PC-3 (cell line): ENCODE data around the gene SP1. TPM values are rescaled to one million over a fixed set of nuclear protein-coding genes. Genes with fewer than 3 reads are reported as not detected.
"Not testable (repeated sequence)": the region's sequence is repeated elsewhere in the genome, so short reads cannot be mapped to it uniquely, and the experiment has no call there.

ENCODE experiments used
- ATAC-seq: fragments of 200-7000 bp; cut with Tn5 transposase; 2 replicates; pipeline ENCODE4 v1.9.1; 2020; ENCODE audit warnings: mild to moderate bottlenecking, moderate library complexity
- BruUV-seq: library from RNA; stranded (reverse); fragments of 400-500 nt; replicated peaks from 2 replicates; lab custom pipeline; 2021; lab: Mats Ljungman, UMichigan
- CTCF ChIA-PET: fragments of 300-600 bp; sonication (Branson Sonifier 250); formaldehyde crosslinking; loops from one replicate; lab custom pipeline; 2022; ENCODE audit warnings: antibody characterized with exemption; lab: Charles Lee
- POLR2A ChIA-PET: fragments of 300-600 bp; sonication (Branson Sonifier 250); formaldehyde crosslinking; loops from one replicate; lab custom pipeline; 2022; ENCODE audit warnings: antibody characterized with exemption; ENCODE audit not compliant: unreplicated experiment; lab: Charles Lee
- DNase-seq: peaks from one replicate; pipeline ENCODE4 v3.0.0-alpha.2; 2015
- H2AFZ ChIP-seq: fragments of 300-600 bp; sonication (generic); 2 replicates; pipeline ENCODE4 v1.6.0; 2016; ENCODE audit warnings: antibody characterized with exemption, low read length
- H3F3A ChIP-seq: fragments of 300-600 bp; sonication (generic); one replicate; pipeline ENCODE4 v1.6.0; 2017; ENCODE audit warnings: antibody characterized with exemption, low read length, control low read depth, mild to moderate bottlenecking; ENCODE audit not compliant: unreplicated experiment
- H3K27ac ChIP-seq: fragments of 300-600 bp; sonication (generic); 2 replicates; pipeline ENCODE4 v1.5.1; 2016; ENCODE audit warnings: mild to moderate bottlenecking, low read length
- H3K27me3 ChIP-seq: fragments of 300-600 bp; sonication (generic); 2 replicates; pipeline ENCODE4 v1.6.1; 2016; ENCODE audit warnings: low read length, mixed read lengths
- H3K36me3 ChIP-seq: fragments of 300-600 bp; sonication (generic); 2 replicates; pipeline ENCODE4 v1.6.1; 2016; ENCODE audit warnings: low read depth, mixed run types, low read length, mixed read lengths
- H3K4me1 ChIP-seq: fragments of 300-600 bp; sonication (generic); 2 replicates; pipeline ENCODE4 v1.5.1; 2016; ENCODE audit warnings: low read length; ENCODE audit not compliant: insufficient read depth
- H3K4me2 ChIP-seq: fragments of 300-600 bp; sonication (generic); 2 replicates; pipeline ENCODE4 v1.6.0; 2016; ENCODE audit warnings: low read length
- H3K4me3 ChIP-seq: fragments of 300-600 bp; sonication (generic); 2 replicates; pipeline ENCODE4 v1.5.1; 2016; ENCODE audit warnings: mild to moderate bottlenecking, low read length, mixed read lengths
- H3K79me2 ChIP-seq: fragments of 300-600 bp; sonication (generic); 2 replicates; pipeline ENCODE4 v1.6.1; 2017; ENCODE audit warnings: low read length, mixed read lengths
- H3K9ac ChIP-seq: fragments of 300-600 bp; sonication (generic); 2 replicates; pipeline ENCODE4 v1.6.0; 2016; ENCODE audit warnings: mild to moderate bottlenecking, low read length
- H3K9me2 ChIP-seq: fragments of 300-600 bp; sonication (generic); replicated peaks from 2 replicates; pipeline ENCODE4 v1.6.1; 2016; ENCODE audit warnings: mixed run types, low read length, mixed read lengths
- H3K9me3 ChIP-seq: fragments of 300-600 bp; sonication (generic); 2 replicates; pipeline ENCODE4 v1.6.1; 2016; ENCODE audit warnings: low read length, mixed read lengths
- H4K20me1 ChIP-seq: fragments of 300-600 bp; sonication (generic); 2 replicates; pipeline ENCODE4 v1.6.1; 2016; ENCODE audit warnings: low read length, mixed read lengths
- EZH2 ChIP-seq: fragments of 300-600 bp; sonication (generic); IDR thresholded peaks from one replicate; pipeline ENCODE4 v1.6.1; 2017; ENCODE audit warnings: antibody characterized with exemption, mild to moderate bottlenecking, low read length; ENCODE audit not compliant: unreplicated experiment
- EZH2phosphoT487 ChIP-seq: fragments of 300-600 bp; sonication (generic); IDR thresholded peaks from 2 replicates; pipeline ENCODE4 v1.6.1; 2018; ENCODE audit warnings: mild to moderate bottlenecking, antibody characterized with exemption, low read length, borderline replicate concordance
- intact Hi-C: fragments of 100-400 bp; cut with micrococcal nuclease; formaldehyde crosslinking; loops from 2 replicates; pipeline ENCODE4 v1.9.0; 2023
- total RNA-seq: library from RNA; depleted of rRNA; stranded (reverse); fragments of >200 nt; gene quantifications from 2 replicates; pipeline ENCODE4 v1.2.3, GENCODE V29; 2014
- TF ChIP-seq, protein P1 (sequence below): fragments of 300-600 bp; sonication (generic); conservative IDR thresholded peaks from 2 replicates; pipeline ENCODE4 v1.5.1; 2017; ENCODE audit warnings: antibody characterized with exemption, low read depth, mild to moderate bottlenecking, low read length

Gene SP1
- total RNA-seq, 1 experiment from 2014 or later, result 49.7 TPM

DNA sequence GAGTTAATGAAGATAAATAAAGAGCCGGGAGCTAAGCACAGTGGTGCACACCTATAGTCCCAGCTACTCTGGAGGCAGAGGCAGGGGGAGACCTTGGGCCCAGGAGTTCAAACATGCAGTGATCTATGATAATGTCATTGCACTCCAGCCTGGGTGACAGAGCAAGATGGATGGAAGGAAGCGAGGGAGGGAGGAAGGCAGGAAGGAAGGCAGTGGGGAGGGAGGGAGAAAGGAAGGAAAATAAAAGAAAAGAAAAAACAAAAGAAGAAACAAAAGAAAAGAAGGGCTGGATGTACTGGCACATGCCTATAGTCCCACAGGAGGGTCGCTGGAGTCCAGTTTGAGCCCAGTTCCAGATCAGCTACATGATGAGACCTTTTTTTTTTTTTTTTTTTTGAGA is 24.9 kb upstream of the SP1 start:
- no peak overlapping the region for H3K4me3 ChIP-seq
- no peak overlapping the region for H2AFZ ChIP-seq
- H3K36me3 ChIP-seq, result no peaks in the 10 kb centered on the region
- DNase-seq (no peak), ATAC-seq (no peak)
- intact Hi-C loops, result no loop called here
- TF ChIP-seq EZH2phosphoT487 (no peak), EZH2 (no peak)
- TF ChIP-seq, protein P1, sequence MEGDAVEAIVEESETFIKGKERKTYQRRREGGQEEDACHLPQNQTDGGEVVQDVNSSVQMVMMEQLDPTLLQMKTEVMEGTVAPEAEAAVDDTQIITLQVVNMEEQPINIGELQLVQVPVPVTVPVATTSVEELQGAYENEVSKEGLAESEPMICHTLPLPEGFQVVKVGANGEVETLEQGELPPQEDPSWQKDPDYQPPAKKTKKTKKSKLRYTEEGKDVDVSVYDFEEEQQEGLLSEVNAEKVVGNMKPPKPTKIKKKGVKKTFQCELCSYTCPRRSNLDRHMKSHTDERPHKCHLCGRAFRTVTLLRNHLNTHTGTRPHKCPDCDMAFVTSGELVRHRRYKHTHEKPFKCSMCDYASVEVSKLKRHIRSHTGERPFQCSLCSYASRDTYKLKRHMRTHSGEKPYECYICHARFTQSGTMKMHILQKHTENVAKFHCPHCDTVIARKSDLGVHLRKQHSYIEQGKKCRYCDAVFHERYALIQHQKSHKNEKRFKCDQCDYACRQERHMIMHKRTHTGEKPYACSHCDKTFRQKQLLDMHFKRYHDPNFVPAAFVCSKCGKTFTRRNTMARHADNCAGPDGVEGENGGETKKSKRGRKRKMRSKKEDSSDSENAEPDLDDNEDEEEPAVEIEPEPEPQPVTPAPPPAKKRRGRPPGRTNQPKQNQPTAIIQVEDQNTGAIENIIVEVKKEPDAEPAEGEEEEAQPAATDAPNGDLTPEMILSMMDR, result no peak
- POLR2A ChIA-PET, result no interaction called here
- CTCF ChIA-PET, result interaction anchor here (0.7 kb wide), 1 partner anchor 26 kb away, joined by 3 read pairs; no protein-coding TSS in a partner anchor
- no peaks in the 10 kb centered on the region for H3F3A ChIP-seq
- H3K9me2 ChIP-seq, result no peaks in the 10 kb centered on the region
- no peak overlapping the region for H3K27ac ChIP-seq
- no peak overlapping the region for H3K9ac ChIP-seq
- no TSS peak for BruUV-seq
- no peaks in the 10 kb centered on the region for H4K20me1 ChIP-seq
- no peaks in the 10 kb centered on the region for H3K79me2 ChIP-seq
- no peaks in the 10 kb centered on the region for H3K27me3 ChIP-seq
- H3K9me3 ChIP-seq, result no peaks in the 10 kb centered on the region
- peaks cover 6% of the 10 kb centered on the region for H3K4me1 ChIP-seq
- H3K4me2 ChIP-seq, result no peak overlapping the region

DNA sequence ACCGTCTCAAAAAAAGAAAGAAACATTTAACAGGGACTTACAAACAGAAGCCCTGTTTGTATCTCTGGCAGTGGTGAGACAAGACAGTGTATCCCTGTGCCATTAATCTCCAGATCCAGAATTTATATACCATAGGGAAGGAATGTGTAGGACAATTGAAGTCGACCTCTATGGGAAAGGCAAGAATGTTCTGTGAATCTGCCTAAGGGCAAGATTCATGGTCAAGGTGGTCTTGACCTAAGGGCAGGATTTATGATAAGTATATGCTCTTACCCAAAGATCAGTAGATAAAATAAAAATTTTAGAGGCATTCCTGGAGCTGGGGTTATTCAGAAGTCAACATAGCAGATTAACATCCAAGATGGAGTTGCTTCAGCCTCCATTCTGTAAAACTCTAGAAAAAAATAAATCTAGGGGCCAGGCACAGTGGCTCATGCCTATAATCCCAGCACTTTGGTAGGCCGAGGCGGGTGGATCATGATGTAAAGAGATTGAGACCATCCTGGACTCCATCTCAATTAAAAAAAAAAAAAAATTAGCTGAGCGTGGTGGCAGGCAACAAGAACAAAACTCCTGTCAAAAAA is 21.0 kb upstream of the SP1 start:
- H3K4me1 ChIP-seq, result no peaks in the 10 kb centered on the region
- ChIA-PET POLR2A (no interaction called here), CTCF (no interaction called here)
- ATAC-seq (no peak), DNase-seq (no peak)
- no peak overlapping the region for H3K9ac ChIP-seq
- no peaks in the 10 kb centered on the region for H3K27me3 ChIP-seq
- no peaks in the 10 kb centered on the region for H3K9me3 ChIP-seq
- H3K36me3 ChIP-seq, result no peaks in the 10 kb centered on the region
- H3K27ac ChIP-seq, result no peak overlapping the region
- H4K20me1 ChIP-seq, result no peaks in the 10 kb centered on the region
- H3K4me2 ChIP-seq, result no peak overlapping the region
- no peaks in the 10 kb centered on the region for H3F3A ChIP-seq
- H3K4me3 ChIP-seq, result no peak overlapping the region
- TF ChIP-seq EZH2phosphoT487 (no peak), EZH2 (no peak)
- TF ChIP-seq, protein P1, result no peak
- H3K9me2 ChIP-seq, result no peaks in the 10 kb centered on the region
- H2AFZ ChIP-seq, result no peak overlapping the region
- no TSS peak for BruUV-seq
- intact Hi-C loops, result no loop called here
- no peaks in the 10 kb centered on the region for H3K79me2 ChIP-seq

DNA sequence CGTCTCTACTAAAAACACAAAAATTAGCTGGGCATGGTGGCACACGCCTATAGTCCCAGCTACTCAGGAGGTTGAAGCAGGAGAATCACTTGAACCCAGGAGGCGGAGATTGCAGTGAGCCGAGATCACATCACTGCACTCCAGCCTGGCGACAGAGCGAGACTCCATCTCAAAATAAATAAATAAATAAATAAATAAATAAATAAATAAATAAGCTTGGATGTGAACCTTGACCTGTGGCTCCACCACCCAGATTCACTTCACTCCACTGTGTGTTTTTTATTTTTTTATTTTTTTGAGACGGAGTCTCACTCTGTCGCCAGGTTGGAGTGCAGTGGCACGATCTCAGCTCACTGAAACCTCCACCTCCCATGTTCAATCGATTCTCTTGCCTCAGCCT is 18.3 kb upstream of the SP1 start:
- H3K27me3 ChIP-seq, H3K79me2 ChIP-seq, H3K4me3 ChIP-seq, H3K9me2 ChIP-seq, H3K9ac ChIP-seq, H3K36me3 ChIP-seq, CTCF ChIA-PET, ATAC-seq, BruUV-seq, POLR2A ChIA-PET, DNase-seq, H3K4me2 ChIP-seq, H2AFZ ChIP-seq, H3K9me3 ChIP-seq, H4K20me1 ChIP-seq, intact Hi-C loops, H3K27ac ChIP-seq, H3F3A ChIP-seq: not testable (repeated sequence)
- H3K4me1 ChIP-seq, result peaks cover 12% of the 10 kb centered on the region; the same call in 1 of the 2 replicates
